Kidney glomerular epithelial cell (primary cell): ENCODE measurements around the gene CASP3.

Experiments
- DNase-seq: peaks from one replicate; lab custom pipeline; 2025; lab: John Stamatoyannopoulos, UW

CASP3 gene

DNA sequence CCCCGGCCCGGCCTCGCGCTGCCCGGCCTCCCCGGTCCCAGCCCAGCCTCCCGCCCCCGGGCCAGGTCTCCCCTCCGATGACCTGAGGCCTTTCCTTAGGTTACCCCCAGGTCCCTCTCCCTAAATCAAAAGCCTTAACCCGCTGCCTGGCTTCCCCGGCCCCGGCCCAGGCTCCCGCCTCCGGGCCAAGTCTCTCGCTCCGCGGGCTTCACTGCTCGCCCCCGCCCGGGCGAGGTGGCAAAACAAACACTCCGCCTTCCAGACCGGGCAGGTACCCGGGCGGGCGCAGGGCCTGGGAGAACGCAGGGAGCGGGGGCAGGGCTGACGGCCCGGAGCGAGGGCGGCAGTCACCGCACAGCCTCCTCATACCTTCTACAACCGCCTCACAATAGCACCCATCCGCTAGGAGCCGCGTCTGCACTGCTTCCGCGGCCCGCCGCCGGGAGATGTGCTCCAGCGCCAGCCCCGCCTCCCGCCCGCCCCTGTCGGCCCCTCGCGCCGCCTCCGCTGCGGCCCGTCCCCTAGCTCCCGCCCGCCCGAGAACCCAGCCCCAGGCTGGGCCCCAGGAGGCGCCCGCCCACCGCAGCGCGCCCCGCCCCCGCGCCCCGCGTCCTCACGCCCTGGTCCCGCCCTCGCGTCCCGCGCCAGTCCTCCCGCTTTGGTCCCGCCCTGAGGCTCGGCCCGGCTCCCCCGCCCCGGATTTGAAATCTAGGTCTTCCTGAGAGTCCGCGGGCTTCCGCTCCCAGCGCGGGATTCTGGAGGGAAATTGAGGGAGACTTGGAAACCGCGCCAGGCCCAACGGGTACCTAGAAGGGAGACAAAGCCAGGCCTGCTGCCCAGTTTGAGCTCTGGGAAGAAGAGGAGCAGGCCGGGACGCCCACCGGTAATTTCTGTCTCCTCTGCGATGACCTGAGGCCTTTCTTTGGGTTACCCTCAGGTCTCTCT is at the start of gene CASP3, which contains the start of gene PRIMPOL:
TSS of gene CASP3 (minus strand) at position 422 of the 945 bp plus-strand sequence. CDS start 10,994 bp downstream, outside the sequence.
TSS of gene PRIMPOL (plus strand) at position 713 of the 945 bp plus-strand sequence. CDS start 7,403 bp downstream, outside the sequence.
- peak; percentile 88 for DNase-seq

DNA sequence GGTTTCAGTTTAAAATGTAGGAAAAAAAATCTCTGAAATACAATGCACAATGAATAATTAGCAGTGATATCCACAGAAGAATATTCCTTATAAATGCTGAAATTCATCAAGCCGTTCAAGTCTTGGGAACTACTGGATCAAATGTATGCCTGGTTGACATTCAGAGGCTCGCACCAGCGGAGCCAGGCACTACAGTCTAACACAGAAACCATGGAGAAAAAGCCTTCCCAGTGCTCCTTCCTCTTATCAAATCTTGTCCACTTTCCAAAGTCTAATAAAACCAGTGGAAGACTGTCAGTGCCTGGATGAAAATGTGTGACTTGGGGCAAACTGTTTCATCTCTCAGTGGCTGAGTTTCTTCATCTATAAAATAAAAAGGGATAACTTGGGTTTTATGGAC is 48.7 kb upstream of the CASP3 start:
- DNase-seq, result no peak

DNA sequence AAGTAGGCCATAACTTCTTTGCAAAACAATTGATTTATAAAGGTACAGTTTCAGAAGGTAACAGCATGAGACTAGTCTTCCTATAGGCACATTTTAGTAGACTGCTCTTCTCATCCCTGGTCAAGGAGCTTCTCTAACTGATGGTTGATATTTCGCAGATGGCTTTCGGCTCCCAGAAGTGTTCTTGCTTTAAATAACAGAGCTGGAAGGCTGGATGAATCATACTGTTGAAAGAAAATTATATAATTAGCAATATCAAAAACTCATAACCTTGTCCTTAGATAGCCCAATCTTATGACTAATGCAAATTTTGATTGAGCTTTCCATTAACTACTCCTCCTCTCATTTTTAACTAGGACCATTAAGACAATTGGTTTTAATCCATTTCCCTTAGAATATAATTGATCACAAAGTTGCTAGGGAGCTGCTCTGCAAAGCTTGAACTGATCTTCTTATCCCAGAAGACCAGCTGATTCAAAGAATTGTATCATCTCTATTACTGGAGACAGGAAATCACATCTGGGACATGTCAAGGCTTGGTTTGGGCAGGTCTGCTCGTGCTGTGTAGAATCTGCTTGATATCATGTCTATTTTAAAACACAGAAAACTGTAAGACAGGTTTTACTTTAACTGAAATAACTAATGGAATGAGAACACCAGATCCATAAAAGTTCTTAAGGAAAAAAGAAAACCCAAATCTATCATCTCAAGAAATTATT is 46.1 kb upstream of the CASP3 start:
- DNase-seq, result no peak

DNA sequence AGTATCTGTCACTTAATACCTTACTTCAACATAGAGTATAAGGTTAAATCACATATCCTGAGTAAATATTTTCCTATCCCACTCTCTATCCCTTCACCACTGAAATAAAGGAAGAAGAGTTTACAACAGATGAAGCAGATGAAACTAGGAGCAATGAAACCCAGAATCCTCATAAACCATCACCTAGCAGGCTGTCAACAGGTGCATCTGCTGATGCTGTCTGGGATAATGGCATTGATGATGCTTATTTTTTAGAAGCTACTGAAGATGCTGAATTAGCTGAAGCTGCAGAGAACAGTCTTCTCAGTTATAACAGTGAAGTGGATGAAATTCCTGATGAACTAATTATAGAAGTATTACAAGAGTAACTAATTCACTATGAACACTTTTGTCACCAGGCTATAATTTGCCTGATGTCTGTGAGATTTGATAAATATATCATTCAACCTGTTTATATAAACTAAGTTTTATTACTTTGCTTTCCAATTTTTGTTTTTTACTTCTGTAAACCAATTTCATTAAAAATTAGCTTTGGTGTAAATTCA is 45.2 kb upstream of the CASP3 start:
- no peak for DNase-seq

DNA sequence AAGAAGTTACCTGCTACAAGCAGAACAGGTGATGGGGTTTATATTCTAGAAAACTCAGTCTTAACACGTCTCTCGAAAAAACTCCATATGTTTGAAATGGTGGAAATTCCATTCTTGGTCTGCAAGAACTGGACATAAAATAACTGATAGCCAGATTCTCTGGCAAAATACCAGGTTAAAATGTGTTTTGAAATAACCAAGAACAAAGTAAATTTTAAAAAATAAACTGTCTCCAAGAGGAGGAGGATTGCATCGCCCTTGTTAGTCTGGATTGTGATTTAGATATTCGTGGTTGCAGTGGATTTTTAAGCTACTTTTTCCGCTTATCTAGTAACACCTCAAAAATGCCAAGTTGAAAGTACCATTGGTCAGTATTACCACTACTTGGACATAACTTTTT is 43.8 kb upstream of the CASP3 start:
- DNase-seq, result no peak

DNA sequence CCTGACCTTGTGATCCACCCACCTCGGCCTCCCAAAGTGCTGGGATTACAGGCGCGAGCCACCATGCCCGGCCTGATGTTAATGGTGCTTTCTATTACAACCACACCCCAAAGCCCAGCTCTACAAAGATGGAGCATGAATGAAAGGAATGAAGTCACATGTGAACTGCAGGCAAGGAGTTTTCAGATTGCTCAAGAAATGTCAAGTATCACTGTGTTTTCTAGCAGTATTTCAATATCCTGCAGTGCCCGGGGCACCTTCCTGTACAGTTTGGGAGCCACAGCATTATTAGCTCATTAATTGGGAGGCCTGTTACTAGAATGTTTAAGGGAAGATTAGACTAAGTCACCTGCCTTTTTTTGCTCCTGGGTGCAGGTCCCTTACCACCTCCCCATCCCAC is 40.4 kb upstream of the CASP3 start:
- DNase-seq, result no peak

DNA sequence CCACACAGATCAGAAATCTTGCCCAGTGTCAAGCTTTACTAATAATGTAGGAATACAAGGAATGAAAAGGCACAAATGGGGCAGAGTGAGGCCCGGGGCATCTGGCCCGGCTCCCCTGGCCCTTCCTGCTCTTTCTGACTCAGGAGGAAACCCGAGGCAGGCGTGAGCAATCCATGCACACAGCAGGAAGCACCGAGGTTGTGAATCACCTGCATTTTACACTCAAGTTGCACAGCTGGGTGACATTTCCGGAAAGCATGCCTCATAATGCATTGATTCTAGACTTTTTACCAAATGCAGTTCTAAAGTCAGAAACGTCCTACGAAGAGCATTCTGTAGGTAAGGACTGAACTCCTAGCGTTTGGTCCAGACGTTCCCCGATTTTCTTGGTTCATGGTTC is 39.2 kb upstream of the CASP3 start:
- peak; percentile 32 for DNase-seq

DNA sequence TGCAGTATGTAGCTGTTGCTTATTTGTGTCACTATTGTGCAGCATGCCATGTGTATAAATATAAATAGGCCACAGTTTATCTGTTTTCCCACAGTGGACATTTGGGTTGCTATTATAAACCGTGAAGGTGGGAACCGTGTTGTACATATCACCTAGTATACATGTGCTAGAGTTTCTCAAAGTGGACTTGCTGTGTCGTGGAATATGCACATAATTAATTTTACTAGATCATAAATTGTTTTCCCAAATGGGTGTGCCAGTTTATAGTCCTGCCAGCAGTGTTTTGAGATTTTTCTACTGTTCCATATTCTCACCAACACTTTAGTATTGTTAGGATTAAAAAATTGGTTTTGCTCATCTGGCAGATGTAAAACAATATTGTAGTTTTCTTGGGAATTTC is 38.8 kb upstream of the CASP3 start:
- no peak for DNase-seq

DNA sequence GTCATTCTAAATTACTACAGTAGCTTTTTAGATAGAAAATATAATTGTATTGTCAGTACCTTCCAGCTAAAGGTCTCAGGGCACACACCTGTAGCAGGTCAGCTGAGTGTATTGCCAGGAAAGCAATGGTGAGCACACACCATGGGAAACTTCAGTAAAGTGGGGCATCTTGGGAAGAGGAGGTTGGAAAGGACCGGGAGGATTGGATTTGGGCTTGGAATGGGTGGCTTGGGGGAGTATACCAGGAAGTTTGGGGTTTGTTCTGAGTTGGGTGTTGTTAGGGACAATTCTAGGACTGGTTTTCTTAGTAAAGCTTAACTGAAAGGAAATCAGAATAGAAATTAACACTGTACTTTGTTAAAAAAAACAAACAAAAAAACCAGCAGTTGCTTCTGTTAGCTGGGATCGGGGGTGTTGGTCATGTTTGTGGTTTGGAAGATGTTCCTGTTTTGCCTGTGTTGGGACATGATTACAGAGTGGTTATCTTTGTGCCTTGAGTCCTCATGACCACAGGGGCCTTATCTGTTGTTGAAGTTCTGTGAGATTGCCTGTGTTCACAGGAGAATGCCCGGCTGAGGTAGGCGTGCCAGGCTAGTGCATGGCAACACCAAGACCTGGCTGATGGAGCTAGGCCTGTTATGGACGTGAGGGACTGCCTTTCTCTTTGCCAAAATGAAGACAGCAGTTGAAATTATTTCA is 35.4 kb upstream of the CASP3 start:
- no peak for DNase-seq

DNA sequence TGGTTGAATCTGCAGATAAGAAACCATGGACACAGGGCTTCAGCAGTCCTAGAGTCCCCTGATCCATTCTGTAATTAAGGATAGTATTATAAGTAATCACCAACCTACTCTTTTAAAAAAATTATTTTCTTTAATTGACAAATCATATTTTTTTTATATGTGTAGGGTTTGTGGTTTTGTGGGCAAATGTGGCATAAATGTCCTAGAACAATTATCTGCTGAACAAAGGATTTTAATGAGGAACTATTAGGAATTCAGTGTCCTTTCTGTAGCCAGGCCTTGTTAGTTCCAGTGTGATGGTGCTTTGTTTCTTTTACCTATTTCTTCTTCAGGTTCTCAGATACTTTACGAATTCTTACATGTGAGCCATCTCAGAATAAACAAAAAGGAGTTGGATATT is 32.7 kb upstream of the CASP3 start:
- DNase-seq, result no peak

DNA sequence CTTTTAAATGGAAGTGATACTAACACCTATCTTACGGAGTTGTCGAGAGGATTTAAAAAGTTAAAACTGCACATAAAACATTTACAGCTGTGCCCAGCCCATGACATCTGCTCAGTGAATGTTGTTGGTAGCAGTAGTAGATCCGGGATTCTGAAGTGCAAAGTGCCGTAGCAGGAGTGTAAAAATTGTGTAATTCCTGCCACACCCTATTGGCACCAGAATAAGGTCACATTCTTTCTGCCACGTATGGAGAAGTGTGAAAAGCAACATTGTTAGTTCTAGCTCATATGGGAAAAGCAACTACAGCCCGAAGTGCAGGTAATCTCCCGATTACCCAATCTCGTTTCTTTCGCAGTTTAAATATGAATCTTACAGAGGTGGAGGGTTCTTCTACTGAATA is 31.5 kb upstream of the CASP3 start:
- no peak for DNase-seq

DNA sequence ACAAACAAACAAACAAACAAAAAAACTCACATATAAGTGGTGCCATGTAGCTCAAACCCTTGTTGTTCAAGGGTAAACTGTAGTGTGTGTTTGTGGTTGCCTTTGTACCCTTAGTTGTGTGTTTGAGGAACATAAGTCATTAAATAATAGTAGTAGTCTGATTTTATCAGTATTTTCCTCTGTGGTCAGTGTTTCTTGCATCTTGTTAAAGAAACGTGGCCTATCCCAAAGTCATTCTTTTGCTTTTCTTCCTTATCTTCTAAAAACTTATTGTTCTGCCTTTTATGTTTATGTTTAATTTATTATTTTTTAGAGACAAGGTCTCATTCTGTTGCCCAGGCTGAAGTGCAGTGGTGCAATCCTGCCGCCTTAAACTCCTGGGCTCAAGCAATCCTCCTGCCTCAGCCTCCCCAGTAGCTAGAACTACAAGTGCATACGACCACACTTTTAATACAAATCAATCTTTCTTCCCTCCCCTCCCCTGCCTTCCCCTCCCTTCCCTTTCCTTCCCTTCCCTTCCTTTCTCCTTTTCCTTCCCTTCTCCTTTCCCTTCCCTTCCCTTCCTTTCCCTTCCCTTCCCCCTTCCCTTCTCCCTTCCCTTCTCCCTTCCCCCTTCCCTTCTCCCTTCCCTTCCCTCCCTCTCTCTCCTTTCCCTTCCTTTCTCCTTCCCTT is 26.7 kb upstream of the CASP3 start:
- DNase-seq, result no peak

DNA sequence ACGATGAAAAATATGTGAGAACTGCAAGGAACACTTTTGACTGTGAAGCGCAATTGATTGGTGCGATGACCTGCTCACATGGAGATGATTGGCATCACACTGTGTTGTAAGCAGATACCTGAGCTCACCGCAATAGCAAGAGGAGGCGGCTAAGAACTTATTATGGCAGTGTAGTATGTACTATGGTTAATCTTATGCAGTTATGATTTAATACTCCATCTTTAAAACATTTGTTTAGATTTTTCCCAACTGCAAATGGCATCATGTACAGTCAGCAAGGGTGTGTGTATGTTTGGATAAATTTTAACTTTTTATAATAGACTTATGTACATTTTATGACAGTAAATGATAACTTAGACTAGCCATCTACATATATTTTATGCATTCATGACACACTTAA is 25.8 kb upstream of the CASP3 start:
- no peak for DNase-seq

DNA sequence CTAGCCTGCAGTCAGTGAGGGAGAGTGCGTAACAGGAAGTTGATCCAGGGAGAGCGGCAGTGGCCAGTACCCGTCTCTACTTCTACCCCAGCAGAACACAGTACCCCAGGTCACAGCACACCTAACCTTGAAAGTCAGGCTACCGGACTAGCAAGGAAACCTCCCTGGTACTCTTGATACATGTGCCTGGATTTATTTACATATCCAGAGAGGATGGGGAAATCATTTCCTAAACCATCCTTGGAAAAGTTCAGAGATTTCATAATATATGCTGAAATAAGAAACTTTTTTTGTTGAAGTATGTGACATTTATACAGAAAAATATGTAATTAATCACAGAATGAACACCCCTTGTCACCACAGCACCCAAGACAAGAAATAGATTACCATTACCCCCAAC is 24.8 kb upstream of the CASP3 start:
- no peak for DNase-seq

DNA sequence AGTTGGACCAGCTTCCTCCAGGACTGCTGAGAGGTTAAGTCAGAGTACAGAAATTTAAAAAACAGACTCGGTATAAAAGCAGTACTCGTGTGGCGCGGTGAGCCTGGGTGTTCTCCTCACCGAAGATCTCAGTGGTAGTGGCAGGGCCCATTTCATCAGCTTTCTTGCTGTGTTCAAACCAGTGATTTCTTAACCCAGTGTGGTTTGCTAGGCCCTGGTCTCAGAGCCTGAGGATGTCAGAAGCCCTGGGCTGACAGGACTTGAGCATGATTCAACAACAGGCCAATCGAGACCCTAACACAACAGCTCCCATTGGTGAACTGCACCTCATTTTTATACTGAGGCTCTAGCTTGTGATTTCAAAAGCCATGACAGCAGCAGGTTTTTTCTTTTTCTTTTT is 23.5 kb upstream of the CASP3 start:
- no peak for DNase-seq

DNA sequence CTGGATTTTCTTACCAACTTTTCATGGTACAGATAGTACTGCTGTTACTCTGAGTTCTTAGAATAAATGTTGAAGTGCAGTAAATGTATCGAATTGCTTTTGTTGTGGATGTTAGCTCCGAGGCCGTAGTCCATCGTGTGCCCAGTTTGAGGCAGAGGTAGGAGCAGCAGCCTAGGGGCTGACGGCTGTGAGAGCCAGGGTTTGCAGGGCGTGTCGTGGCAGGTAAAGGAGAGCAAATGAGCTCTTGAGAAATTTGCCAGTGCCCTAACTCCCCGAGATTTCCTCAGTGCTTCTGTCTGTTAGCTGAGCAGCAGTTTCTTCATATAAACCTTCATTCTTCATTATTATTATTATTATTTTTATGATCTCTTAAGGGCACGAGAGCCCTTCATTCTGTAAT is 21.9 kb upstream of the CASP3 start:
- no peak for DNase-seq

DNA sequence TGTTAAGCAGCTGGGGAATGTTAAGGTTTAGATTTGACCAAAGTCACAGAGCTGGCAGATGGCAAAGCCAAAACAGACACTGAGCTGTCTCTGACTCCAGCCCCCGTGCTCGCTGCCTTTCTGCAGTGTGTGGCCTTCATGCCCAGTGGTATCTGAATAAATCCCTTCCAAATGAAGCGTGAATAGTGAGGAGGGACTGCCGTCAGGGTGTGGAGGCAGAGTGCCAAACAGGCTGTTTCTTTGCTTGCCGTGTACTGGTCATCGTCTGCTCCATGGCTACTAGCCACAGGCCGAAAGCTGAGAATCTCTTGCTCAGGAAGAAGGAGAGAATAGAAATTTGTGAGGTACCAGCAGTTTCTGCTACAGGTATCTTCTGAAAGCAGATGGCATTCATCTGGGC is 20.0 kb upstream of the CASP3 start:
- no peak for DNase-seq

DNA sequence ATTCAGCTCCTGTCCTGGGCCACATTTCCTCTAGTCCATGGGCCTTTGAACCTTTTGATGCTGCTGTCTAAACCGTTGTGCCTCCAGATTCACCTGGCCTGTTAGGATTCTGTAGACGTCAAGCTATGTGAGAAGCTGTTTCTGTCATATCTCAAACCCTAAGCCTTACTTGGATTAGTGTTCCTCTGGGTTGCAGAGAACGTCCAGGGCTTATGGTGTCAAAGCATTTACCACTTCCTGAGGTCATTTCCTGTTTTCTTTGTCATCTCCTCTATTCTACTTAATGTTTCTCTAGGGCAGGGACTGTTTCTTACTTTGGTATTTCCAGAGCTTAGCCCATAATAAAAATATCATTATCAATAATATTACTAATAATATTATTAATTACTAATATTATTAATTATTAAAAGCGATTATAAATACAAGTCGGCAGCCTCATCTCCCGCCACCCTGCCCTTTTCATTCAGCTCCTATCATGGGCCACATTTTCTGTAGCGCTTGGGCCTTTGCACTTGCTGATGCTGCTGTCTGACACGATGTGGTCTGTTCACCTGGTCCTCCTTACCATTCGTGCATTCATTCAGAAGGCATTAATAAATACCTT is 19.4 kb upstream of the CASP3 start:
- DNase-seq, result no peak

DNA sequence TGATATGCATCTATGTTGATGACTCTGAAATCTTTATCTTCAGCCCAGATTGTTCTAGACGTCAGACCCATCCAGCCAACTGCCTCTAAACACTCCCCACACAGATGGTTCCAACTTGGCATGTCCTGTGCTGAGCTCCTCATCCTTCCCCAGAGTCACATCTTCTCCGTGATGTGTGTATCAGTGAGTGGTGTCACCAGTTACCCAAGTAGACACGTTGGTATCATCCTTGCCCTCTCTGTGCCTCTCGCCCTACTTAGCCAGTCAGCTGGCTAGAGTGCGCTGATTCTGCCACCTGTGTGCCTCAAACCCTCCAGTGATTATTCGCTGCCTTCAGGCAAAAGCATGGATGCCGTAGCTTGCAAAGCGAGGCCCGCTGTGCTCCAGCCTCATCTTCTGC is 18.8 kb upstream of the CASP3 start:
- no peak for DNase-seq

DNA sequence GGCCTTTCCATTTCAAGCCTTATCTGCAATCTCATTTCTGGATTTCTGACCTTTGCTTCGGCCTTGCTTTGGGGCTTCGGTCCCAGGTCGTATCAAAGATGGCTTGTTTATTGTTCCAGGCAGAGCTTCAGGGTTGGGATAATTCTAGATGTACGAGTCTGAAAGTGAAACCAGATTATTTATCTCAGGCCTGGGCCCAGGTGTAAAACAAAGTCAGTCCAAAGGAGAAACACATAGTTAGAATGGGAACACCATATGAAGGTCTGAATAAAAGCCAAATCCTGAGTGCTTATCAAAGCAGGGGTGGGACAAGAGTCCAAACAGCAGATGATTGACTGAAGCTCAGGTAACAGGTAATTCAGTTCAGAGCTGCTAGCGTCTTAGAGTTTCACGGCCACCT is 17.4 kb upstream of the CASP3 start:
- no peak for DNase-seq
